Measurements from ENCODE around the gene APLP2. TPM values are rescaled to one million over a fixed set of nuclear protein-coding genes. Genes with fewer than 3 reads are reported as not detected.

The APLP2 gene
- total RNA-seq, 2 experiments from 2014 or later = 34.6 to 40.2 TPM

DNA sequence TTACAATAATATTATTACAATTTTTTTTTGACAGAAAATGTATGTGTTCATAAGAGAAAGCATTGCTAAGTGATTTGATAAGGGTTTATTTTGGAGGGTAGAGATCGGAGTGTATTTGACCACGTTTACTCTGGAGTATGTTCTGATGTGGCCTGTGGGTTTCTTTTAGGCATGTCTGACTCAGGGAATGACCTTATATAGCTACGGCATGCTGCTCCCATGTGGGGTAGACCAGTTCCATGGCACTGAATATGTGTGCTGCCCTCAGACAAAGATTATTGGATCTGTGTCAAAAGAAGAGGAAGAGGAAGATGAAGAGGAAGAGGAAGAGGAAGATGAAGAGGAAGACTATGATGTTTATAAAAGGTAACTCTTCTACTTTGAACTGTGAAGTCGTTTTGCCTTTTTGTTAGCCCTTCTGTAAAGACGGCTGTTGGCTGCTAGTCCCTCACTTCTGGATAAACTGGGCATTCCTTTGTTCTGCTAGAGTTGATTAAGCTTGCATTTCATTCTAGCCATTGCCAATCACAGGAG is 51.8 kb downstream of the APLP2 start:
- intact Hi-C loops (cut with DNase I, micrococcal nuclease) = loop anchor here in 1 of 2 experiments (2.0 to 5.0 kb wide), 2 partner anchors 53 to 119 kb away; partner anchors contain the start of genes APLP2 and PRDM10
- Mint-ChIP-seq H3K27ac (no peak overlapping the region), H3K27me3 (peaks cover 4% of the 10 kb centered on the region), H3K4me1 (peaks cover 46% of the 10 kb centered on the region), H3K9me3 (ENCODE audit: low read depth) (no peaks in the 10 kb centered on the region), H3K4me3 (no peak overlapping the region), H3K36me3 (ENCODE audit: low read depth) (peaks cover 34% of the 10 kb centered on the region)
- ChIA-PET CTCF (interaction anchor here (1.3 to 6.6 kb wide), 3 partner anchors 10 to 129 kb away, joined by 4 to 46 read pairs (median 4); no protein-coding TSS in a partner anchor), POLR2A (interaction anchor here (1.3 kb wide), 1 partner anchor 118 kb away, joined by 3 read pairs; no protein-coding TSS in a partner anchor)
- ATAC-seq (peak; percentile 76), DNase-seq (peak; percentile 48)

DNA sequence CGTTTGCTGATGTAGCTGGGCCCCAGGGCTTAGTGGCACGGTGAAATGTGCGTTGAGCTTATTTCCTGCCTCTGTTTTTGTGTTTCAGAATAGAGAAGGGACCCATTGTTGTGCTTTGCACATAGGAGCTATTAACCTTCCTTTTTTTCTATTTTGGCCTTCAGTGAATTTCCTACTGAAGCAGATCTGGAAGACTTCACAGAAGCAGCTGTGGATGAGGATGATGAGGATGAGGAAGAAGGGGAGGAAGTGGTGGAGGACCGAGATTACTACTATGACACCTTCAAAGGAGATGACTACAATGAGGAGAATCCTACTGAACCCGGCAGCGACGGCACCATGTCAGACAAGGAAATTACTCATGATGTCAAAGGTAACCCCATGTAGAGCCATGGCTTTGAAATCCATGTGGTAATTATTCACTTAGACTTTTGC is 52.5 kb downstream of the APLP2 start:
- ChIA-PET POLR2A (interaction anchor here (1.3 kb wide), 1 partner anchor 119 kb away, joined by 3 read pairs; no protein-coding TSS in a partner anchor), CTCF (interaction anchor here (0.8 to 6.6 kb wide), 4 partner anchors 9 to 130 kb away, joined by 3 to 46 read pairs (median 4); no protein-coding TSS in a partner anchor)
- ATAC-seq (peak; percentile 82), DNase-seq (peak; percentile 74)
- Mint-ChIP-seq H3K4me1 (peaks cover 46% of the 10 kb centered on the region), H3K9me3 (ENCODE audit: low read depth) (no peaks in the 10 kb centered on the region), H3K27me3 (peaks cover 4% of the 10 kb centered on the region), H3K27ac (no peak overlapping the region), H3K4me3 (no peak overlapping the region), H3K36me3 (ENCODE audit: low read depth) (peaks cover 34% of the 10 kb centered on the region)
- intact Hi-C loops (cut with DNase I, micrococcal nuclease) = loop anchor here (2.0 to 5.0 kb wide), 2 partner anchors 119 to 120 kb away; partner anchors contain the start of gene PRDM10 (in 2 of the 2)

DNA sequence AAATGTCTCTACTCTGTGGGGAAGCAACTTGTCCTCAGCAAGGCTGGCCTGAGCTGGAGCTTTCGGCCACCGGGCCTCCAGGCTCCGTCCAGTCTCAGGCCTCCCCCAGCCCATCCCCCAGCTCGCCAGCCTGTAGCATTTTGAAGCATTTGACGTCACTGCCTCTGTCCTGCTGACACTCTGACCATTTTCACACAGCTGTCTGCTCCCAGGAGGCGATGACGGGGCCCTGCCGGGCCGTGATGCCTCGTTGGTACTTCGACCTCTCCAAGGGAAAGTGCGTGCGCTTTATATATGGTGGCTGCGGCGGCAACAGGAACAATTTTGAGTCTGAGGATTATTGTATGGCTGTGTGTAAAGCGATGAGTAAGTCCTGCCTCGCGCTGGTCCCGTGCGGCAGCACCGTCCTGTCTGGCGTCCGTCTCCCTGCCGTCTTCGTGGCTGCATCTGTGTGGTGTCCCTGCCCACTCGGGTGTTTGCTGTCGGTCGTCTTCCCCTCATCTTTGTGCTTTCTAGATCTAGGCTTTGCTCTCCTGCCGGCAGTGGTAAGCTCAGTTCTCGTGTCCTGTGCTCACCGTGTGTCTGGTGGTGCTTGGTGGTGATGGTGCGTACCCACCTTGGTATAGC is 53.8 kb downstream of the APLP2 start:
- Mint-ChIP-seq H3K36me3 (ENCODE audit: low read depth) (peaks cover 36% of the 10 kb centered on the region), H3K4me3 (no peak overlapping the region), H3K27ac (no peak overlapping the region), H3K9me3 (ENCODE audit: low read depth) (no peaks in the 10 kb centered on the region), H3K4me1 (peaks cover 40% of the 10 kb centered on the region), H3K27me3 (peaks cover 4% of the 10 kb centered on the region)
- ATAC-seq = no peak
- ChIA-PET CTCF (interaction anchor here (6.6 kb wide), 1 partner anchor 8 kb away, joined by 46 read pairs; no protein-coding TSS in a partner anchor), POLR2A (interaction anchor here (0.6 kb wide), 1 partner anchor 8 kb away, joined by 9 read pairs; no protein-coding TSS in a partner anchor)
- no peak for DNase-seq
- intact Hi-C loops (cut with DNase I, micrococcal nuclease) = loop anchor here (2.0 to 5.0 kb wide), 2 partner anchors 121 kb away; partner anchors contain the start of gene PRDM10 (in 2 of the 2)

DNA sequence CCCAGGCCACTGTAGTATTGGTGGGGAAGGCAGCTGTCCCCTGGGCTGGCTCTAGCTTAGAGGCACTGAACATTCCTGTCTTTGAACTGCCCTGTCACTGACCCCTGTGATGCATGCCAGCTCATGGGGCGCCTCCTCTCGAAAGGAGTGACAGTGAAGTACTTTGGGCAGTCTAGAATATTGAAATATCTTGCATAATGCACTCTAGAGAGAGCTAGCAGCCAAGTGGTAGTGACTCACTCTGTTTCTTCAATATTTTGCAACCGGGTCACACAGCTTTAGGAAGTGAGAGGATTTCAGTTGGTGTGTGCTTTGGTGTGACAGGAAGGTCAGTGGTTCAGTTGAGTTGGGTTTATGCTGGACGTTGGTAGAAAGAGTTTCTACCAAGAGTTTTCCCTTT is 54.4 kb downstream of the APLP2 start:
- Mint-ChIP-seq H3K4me3 (no peak overlapping the region), H3K27me3 (peaks cover 4% of the 10 kb centered on the region), H3K36me3 (ENCODE audit: low read depth) (peaks cover 38% of the 10 kb centered on the region), H3K9me3 (ENCODE audit: low read depth) (no peaks in the 10 kb centered on the region), H3K27ac (no peak overlapping the region), H3K4me1 (peaks cover 34% of the 10 kb centered on the region)
- intact Hi-C loops (cut with DNase I, micrococcal nuclease) = loop anchor here in 1 of 2 experiments (5.0 kb wide), 1 partner anchor 122 kb away; the partner anchor contains the start of gene PRDM10
- no peak for DNase-seq
- POLR2A ChIA-PET = no interaction called here
- ATAC-seq = no peak
- CTCF ChIA-PET = interaction anchor here (0.6 to 6.6 kb wide), 2 partner anchors 7 to 155 kb away, joined by 4 to 46 read pairs; no protein-coding TSS in a partner anchor

DNA sequence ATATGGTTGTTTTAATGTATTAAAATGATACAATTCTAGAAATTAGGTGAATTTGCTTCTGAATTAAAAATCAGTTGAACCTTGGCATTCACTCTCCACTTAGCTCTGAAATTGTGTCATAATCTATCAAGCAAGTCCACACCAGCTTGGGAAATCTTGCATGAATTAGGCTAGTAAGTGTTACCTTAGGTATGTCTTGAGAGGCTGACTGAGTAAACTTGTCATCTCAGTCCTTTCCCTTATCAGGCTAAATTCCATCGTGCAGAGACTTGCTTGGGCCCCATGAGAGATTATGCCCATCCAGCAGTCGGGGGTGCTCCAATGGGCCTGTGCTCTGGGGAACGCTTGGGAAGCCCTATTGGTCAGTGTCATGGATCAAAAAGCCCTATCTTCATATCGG is 55.9 kb downstream of the APLP2 start:
- H3K27me3 Mint-ChIP-seq = no peaks in the 10 kb centered on the region
- no peak overlapping the region for H3K4me3 Mint-ChIP-seq
- no peak overlapping the region for H3K27ac Mint-ChIP-seq
- peaks cover 24% of the 10 kb centered on the region for H3K4me1 Mint-ChIP-seq
- intact Hi-C loops (cut with DNase I, micrococcal nuclease) = no loop called here
- no peaks in the 10 kb centered on the region for H3K9me3 Mint-ChIP-seq (ENCODE audit: low read depth)
- DNase-seq = no peak
- ChIA-PET CTCF (interaction anchor here (11.5 kb wide), 1 partner anchor 202 kb away, joined by 225 read pairs; no protein-coding TSS in a partner anchor), POLR2A (no interaction called here)
- ATAC-seq = no peak
- H3K36me3 Mint-ChIP-seq (ENCODE audit: low read depth) = peaks cover 40% of the 10 kb centered on the region

DNA sequence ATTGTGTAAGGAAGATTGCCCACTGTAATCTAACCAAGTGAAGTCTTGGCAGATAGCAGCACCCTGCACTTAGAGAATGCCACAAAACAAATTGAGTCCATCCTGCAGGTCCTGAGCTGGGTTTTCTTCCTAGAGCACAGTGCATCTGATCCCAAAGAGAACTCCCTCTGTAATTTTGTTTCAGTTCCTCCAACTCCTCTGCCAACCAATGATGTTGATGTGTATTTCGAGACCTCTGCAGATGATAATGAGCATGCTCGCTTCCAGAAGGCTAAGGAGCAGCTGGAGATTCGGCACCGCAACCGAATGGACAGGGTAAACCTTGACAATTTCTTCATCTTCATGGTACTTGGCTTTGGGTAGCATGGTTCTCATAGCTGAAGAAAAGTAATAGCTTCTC is 56.8 kb downstream of the APLP2 start:
- intact Hi-C loops (cut with DNase I, micrococcal nuclease) = no loop called here
- no peaks in the 10 kb centered on the region for H3K27me3 Mint-ChIP-seq
- CTCF ChIA-PET = interaction anchor here (0.7 to 11.5 kb wide), 4 partner anchors 9 to 245 kb away, joined by 3 to 225 read pairs (median 4); no protein-coding TSS in a partner anchor
- POLR2A ChIA-PET = no interaction called here
- no peak overlapping the region for H3K27ac Mint-ChIP-seq
- H3K4me1 Mint-ChIP-seq = peaks cover 16% of the 10 kb centered on the region
- no peak overlapping the region for H3K4me3 Mint-ChIP-seq
- peaks cover 39% of the 10 kb centered on the region for H3K36me3 Mint-ChIP-seq (ENCODE audit: low read depth)
- H3K9me3 Mint-ChIP-seq (ENCODE audit: low read depth) = no peaks in the 10 kb centered on the region
- DNase-seq (no peak), ATAC-seq (no peak)

DNA sequence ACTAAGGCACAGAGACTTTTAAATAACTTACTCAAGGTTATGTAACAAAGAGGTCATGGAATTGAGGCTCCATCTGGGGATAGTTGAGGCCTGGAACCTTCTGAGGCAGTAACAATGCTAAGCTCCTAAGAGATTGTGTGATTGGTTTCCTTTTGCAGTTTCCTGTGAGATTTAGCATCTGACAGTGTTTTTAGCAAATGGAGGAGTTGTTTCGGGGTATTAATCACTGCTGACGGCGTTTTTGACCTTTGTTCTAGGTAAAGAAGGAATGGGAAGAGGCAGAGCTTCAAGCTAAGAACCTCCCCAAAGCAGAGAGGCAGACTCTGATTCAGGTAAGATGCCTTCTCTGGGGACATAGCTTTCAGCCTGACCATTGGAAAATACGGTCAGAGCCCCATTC is 57.8 kb downstream of the APLP2 start:
- intact Hi-C loops (cut with DNase I, micrococcal nuclease) = no loop called here
- CTCF ChIA-PET = interaction anchor here (0.7 to 11.5 kb wide), 6 partner anchors 9 to 246 kb away, joined by 3 to 225 read pairs (median 4); no protein-coding TSS in a partner anchor
- no peak for ATAC-seq

DNA sequence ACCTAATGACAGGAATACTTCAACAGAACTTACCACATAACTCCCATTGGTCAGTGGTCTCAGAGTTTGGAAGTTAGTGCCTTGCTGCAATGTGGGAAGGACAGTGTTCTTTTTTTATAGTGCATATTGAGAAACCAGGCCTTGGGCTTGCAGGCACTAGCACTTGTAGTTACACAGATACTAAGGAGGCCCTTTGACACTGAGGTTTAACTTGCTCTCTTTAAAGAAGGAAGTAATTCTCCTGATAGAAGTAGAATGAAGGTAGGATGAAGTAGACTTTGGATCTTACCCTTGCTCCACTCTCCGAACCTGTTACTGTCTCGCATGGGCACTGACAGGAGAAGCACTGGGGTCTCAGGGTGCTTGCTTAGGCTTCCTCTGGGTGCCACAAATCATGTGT is 58.9 kb downstream of the APLP2 start:
- H3K4me3 Mint-ChIP-seq = no peak overlapping the region
- peaks cover 32% of the 10 kb centered on the region for H3K36me3 Mint-ChIP-seq (ENCODE audit: low read depth)
- peaks cover 1% of the 10 kb centered on the region for H3K4me1 Mint-ChIP-seq
- DNase-seq (no peak), ATAC-seq (no peak)
- CTCF ChIA-PET = interaction anchor here (0.6 to 11.5 kb wide), 3 partner anchors 22 to 205 kb away, joined by 3 to 225 read pairs (median 3); no protein-coding TSS in a partner anchor
- H3K27ac Mint-ChIP-seq = no peak overlapping the region
- intact Hi-C loops (cut with DNase I, micrococcal nuclease) = no loop called here
- no peaks in the 10 kb centered on the region for H3K9me3 Mint-ChIP-seq (ENCODE audit: low read depth)
- no peaks in the 10 kb centered on the region for H3K27me3 Mint-ChIP-seq
- POLR2A ChIA-PET = no interaction called here

More for the DNA sequence above, 57.8 kb downstream of the APLP2 start:
- POLR2A ChIA-PET = no interaction called here
- Mint-ChIP-seq H3K27me3 (no peaks in the 10 kb centered on the region), H3K9me3 (ENCODE audit: low read depth) (no peaks in the 10 kb centered on the region), H3K4me1 (peaks cover 6% of the 10 kb centered on the region), H3K27ac (no peak overlapping the region), H3K36me3 (ENCODE audit: low read depth) (peaks cover 37% of the 10 kb centered on the region), H3K4me3 (no peak overlapping the region)
- DNase-seq = no peak

DNA sequence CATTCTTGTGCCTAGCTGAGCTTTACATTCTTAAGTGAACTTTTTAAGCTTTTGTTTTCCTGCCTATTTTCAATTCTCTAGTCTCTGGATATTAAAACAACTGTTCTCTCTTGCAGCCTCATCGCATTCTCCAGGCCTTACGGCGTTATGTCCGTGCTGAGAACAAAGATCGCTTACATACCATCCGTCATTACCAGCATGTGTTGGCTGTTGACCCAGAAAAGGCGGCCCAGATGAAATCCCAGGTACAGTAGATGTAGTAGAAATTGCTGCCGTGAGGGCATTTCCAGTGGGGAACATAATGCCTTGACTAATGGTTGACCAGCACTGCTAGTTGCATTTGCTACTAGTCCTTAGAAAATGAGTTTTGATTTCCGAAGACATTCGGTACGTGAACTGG is 60.2 kb downstream of the APLP2 start:
- H3K4me3 Mint-ChIP-seq = no peak overlapping the region
- no peak for DNase-seq
- POLR2A ChIA-PET = no interaction called here
- no peak for ATAC-seq
- no peaks in the 10 kb centered on the region for H3K9me3 Mint-ChIP-seq (ENCODE audit: low read depth)
- CTCF ChIA-PET = interaction anchor here (0.7 to 11.5 kb wide), 13 partner anchors 9 to 248 kb away, joined by 3 to 225 read pairs (median 3); no protein-coding TSS in a partner anchor
- H3K27me3 Mint-ChIP-seq = no peaks in the 10 kb centered on the region
- intact Hi-C loops (cut with DNase I, micrococcal nuclease) = loop anchor here in 1 of 2 experiments (5.0 kb wide), 2 partner anchors 343 to 358 kb away; no protein-coding TSS in a partner anchor
- H3K4me1 Mint-ChIP-seq = no peaks in the 10 kb centered on the region
- H3K36me3 Mint-ChIP-seq (ENCODE audit: low read depth) = peaks cover 31% of the 10 kb centered on the region
- H3K27ac Mint-ChIP-seq = no peak overlapping the region

DNA sequence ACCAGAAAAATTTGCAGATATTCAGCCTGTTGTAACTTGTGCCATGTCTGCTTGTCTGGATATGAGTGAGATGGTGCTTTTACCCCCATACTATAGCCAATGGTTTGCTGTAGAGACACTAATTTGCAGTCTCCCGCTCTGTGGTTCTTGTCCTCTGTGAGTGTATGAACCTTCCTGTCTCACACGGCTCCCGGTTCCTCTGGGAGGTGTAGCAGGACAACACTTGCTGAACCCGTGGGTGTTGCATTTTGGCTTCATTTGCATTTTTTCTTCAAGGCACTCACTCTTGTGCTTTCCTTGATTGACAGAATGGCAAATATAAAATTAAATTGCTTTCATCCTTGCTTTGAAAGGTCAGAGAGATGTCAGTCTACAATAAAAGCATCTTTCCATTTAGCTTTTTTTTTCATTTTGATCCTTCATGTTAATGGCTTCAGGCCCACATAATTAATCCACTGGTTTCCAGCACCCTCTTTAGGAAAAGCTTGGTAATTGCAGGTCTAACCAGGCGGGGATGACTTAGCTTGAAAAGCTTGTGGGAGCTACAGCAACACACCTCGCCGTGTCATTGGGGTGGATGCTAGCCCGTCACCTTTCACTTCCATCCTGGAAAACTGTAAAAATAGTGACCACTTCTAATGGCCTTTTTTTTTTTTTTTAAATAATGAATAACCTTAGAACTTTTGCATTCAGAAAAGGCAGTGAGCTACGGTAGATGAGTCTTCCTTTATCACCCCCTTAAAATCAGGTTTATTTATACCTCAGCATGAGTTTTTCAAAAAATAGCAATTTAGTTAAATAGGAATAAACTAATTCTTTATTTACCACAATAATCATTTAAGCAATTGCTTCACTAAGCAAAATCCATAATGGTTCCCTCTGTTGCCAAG is 62.5 kb downstream of the APLP2 start:
- ChIA-PET CTCF (interaction anchor here (0.6 to 11.5 kb wide), 59 partner anchors 10 to 389 kb away, joined by 3 to 225 read pairs (median 4); partner anchors contain the start of gene NFRKB), POLR2A (interaction anchor here (0.6 to 0.9 kb wide), 2 partner anchors 9 to 237 kb away, joined by 3 to 9 read pairs; partner anchors contain the start of gene NFRKB)
- no peak overlapping the region for H3K4me3 Mint-ChIP-seq
- ATAC-seq (peak; percentile 88), DNase-seq (peak; percentile 58)
- peaks cover 24% of the 10 kb centered on the region for H3K36me3 Mint-ChIP-seq (ENCODE audit: low read depth)
- H3K9me3 Mint-ChIP-seq (ENCODE audit: low read depth) = no peaks in the 10 kb centered on the region
- intact Hi-C loops (cut with DNase I, micrococcal nuclease) = loop anchor here (1.0 to 5.0 kb wide), 7 partner anchors 63 to 360 kb away; partner anchors contain the start of genes APLP2 (in 1 of the 2), NFRKB (in 1 of the 2) and PRDM10 (in 1 of the 2)
- H3K27ac Mint-ChIP-seq = no peak overlapping the region
- no peaks in the 10 kb centered on the region for H3K27me3 Mint-ChIP-seq
- no peaks in the 10 kb centered on the region for H3K4me1 Mint-ChIP-seq

All from activated CD4-positive, alpha-beta T cell treated with anti-CD3 and anti-CD28 coated beads for 36 hours (primary cell).